HG03565 (cell line): ENCODE data around the gene TFDP1.
"Not testable (repeated sequence)": the region's sequence is repeated elsewhere in the genome, so short reads cannot be mapped to it uniquely, and the experiment has no call there.

Source experiments
- ATAC-seq: cut with Tn5 transposase; IDR thresholded peaks from one replicate; pipeline ENCODE4 v1.9.1; 2021; ENCODE audit warnings: mild to moderate bottlenecking, moderate library complexity; ENCODE audit not compliant: unreplicated experiment

TFDP1 gene

DNA sequence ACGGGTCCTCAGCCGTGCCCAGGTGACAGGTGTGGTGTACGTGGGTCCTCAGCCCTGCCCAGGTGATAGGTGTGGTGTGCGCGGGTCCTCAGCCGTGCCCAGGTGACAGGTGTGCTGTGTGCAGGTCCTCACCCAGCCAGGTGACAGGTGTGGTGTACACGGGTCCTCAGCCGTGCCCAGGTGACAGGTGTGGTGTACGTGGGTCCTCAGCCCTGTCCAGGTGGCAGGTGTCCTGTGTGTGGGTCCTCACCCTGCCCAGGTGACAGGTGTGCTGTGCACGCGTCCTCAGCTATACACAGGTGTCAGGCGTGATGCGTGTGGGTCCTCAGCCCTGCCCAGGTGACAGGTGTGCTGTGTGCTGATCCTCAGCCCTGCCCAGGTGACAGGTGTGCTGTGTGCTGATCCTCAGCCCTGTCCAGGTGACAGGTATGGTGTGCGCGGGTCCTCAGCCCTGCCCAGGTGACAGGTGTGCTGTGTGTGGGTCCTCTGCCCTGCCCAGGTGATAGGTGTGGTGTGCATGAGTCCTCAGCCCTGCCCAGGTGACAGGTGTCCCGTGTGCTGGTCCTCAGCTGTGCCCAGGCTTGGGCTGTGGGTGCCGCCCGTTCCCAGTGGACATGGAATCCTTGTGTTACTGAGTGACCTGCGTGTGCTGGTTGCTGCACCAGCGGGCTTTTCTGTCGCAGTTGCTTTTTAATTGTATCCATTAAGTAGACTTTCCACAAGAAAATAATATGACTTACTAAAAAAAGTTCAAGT lies 9.7 kb downstream of the TFDP1 start:
- ATAC-seq: not testable (repeated sequence)

DNA sequence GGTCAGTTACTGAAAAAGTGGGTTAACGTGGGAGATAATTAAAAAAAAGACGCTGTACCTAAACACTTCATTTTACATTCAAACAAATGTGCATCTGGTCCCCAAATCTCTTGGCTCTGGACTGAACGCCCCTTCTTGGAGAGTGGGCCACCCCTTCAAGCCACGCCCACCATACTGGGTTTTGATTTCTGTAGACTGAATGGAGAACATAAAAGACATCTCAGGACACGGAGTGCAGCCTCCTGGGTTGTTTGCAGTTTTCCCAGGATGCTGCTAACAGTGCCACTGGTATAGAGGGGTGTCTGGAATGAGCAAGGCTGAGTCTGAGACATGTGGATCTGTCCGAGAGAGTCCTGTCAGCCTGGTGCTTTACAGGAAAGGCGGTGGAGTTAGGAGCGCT lies 10.6 kb downstream of the TFDP1 start:
- ATAC-seq: no peak

DNA sequence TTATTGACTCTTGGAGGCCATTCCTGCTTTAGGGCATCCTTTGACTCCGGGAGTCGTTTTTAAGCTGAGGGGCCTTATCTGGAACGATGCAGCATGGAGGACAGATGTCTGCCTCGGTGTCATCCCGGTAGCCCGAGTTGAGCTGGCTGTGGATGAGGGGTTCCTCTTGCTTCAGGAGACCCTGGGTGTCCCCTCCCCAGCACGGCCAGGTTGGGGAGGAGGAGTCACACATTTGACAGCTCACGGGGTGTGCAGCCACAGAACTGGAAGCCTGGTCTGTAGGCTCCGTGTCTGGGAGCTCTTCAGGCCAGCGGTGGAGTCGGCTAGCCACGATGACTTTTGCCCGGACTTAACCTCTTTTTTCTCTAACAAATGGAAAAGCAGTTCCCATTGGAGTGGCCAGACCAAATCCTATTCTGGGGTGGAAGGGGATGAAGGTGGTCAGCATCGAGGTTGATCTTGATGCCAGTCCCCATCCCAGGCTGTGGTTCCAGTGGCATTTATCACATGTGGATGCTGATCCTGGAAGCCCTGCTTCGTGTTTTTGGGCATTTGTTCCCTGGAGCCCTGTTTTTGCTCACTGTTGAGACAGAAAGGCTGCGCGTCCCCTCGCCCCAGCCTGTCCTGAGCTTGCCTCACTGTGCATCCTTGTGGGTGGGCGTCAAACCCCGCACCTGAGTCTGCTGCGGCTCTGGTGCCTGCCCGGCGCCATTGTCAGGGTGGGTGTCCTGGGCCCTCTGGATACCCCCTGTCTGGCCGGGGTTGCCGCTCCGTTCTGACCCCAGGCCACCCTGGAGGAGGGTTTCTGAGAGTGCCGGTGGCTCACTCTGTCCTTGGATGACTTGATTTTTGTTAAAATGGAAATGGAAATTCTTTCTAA lies 12.0 kb downstream of the TFDP1 start:
- no peak for ATAC-seq

DNA sequence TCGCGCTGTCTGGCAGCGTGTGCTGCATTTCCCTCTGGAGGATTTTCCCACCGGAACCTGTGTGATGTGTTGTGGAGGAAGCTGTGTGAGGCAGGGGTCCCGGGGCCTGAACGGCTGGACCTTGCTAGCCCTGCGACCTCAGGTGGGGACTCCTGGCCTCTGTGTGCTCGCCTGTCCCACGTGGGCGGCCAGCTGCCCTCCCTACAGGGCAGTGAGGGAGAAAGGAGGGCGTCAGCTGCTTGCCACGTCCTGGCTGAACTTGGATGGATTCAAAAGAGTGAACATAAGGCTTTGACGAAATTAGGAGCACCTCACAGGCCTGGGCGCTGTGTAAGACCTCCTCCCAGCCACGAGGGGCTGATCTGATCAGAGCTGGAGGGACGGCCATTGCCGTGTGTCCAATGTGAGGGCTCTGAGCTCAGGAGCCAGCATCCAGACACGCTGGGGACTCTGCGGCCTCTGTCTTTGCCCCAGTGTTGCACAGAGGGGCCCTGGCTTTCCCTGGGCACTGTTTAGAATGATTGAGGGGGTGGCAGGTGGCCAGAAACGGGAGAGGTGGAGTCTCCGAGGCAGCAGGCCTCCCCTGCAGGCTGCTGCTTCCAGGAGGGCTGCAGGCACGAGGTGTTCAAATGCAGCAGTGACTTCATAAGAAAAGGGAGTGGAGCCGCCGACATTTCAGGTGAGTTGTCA lies 13.0 kb downstream of the TFDP1 start:
- ATAC-seq: no peak

DNA sequence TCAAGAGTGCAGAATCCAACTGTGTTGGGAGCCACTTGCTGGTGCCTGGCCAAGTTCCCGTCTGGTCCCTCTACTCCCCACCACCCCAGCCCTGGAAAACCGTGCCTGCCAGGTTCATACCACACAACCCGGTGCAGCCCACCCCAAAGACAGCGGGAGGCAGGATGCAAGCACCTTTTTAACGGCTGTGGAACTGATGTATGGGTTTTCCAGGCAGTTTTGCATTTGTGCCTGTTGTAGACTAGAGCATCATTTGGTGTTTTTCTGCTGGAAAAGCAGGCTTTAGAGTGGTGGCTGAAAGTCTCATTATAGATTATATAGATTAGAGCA lies 13.5 kb downstream of the TFDP1 start:
- ATAC-seq: no peak

DNA sequence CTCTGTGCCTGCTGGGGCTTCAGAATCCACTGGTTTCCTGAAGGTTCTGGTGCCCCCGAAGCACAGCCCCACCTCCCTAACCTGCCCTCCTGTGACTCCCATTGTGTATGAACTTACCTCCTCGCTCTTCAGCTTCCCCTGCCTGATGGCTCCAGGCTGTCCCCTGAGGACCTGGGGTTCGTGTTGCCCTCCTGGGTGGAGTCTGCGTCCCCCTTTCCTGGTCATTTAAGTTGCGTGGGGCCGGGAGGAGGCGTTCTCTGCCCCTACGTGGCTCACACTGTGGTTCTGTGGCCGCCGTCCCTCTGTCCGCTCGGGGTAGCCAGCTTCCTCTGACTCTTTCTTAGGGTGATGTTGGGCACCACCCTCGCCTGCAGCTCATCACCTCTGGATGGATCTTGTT lies 13.9 kb downstream of the TFDP1 start:
- ATAC-seq: no peak

DNA sequence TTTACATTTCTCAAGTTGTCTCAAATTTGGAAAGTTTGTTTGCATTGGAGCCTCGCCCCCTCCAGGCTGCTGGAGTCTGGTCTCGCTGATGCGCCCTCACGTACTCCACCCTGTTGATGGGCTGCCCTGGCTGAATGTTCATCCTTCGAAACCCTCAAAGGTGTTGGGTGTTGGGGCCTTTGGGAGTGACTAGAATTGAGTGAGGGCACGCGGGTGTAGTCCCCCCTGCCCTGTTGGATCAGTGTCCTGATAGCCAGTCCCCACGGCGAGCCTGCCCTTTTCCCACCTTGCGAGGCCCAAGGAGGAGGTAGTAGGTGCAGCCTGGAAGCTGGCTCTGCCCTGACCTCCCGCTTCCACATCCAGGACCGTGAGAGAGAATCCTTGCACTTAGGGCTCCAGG lies 14.8 kb downstream of the TFDP1 start:
- ATAC-seq: no peak

DNA sequence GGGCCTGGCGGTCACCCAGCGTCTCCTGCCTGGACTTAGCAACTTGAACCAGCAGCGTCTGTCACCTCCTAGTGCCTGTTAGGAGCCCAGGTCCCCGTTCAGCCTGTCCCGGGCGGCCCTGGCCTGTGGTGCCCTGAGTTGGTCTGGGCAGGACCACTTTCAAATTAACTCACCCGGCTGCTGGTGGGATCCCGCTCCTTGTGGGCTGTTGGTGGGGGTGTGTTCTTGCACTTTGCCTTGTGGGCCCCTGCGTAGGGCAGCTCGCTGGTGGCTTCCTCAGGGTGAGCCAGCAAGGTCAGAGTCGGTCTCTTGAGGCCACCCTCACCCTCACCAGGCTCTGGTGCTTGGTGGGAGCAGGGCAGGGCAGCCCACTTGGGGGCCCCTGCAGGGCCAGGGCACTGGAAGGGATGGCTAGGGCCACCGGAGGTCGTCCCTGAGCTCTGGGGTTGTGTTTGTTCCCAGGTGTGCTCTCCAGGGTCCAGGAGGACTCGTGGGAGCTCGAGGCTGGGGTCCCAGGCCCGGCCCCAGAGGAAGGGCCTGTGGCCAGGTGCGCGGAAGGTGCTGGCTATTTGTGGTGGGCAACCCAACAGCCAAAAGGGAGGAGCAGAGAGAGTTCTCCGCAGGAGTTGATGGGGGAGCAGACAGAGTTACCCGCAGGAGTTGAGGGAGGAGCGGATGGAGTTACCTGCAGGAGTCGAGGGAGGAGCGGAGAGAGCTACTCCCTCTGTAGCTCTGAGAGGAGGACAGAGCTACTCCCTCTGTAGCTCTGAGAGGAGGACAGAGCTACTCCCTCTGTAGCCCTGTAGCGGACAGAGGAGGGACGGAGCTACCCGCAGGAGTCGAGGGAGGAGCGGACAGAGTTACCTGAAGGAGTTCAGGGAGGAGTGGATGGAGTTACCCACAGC lies 16.9 kb downstream of the TFDP1 start:
- ATAC-seq: no peak

DNA sequence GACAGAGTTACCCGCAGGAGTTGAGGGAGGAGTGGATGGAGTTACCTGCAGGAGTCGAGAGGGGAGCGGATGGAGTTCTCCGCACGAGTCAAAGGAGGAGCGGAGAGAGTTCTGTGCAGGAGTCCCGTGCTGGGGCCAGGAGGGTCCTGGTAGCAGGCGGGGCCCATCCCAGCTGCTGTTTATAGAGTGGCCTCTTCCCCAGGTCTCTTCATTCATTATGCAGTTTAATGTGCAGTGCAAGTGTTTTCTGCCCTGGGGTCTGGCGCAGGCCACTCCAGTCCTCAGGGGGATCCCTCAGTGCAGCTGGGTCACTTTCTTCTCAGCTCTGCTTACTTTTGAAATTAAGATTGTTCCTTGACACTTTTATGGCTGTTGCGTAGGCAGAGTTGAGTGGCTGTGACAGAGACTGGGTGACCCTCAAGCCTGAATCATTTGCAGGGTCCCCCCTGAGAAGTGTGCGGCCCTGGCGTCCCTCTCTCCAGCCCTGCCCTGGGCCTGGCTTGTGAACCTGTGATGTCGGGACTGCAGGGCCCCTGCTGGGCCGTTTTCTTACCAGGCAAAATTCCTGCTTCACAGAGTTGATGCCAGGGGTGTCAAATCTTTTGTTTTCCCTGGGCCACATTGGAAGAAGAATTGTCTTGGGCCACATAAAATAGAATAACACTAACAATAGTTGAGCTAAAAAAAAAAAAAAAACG lies 17.9 kb downstream of the TFDP1 start:
- no peak for ATAC-seq

DNA sequence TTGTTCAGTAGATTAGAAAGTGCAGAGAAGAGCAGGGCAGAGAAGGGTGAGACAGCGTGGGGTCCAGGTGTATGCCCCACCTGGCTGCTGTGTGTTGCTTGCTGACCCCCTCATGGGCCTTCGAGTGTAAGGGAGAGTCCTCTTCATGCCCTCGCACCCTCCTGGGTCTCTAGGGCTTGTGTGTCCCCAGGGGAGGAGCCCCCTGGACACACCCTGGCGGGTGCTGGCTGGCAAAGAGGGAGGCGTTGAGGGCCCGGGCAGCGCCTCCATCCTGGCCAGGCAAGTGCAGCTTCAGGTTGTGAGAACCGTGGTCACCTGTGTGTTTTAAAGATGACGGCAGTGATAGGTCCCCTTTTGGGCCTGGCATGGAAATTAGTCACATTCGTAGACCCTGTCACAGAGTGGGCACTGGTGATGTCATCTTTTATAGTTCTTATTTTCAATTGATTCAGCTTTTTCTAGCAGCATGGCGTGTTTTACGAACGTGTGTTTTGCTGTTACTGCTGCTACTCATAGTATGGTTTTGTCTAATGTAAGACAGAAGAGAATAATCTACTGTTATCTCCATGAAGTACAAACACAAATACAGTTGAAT lies 18.7 kb downstream of the TFDP1 start:
- no peak for ATAC-seq

DNA sequence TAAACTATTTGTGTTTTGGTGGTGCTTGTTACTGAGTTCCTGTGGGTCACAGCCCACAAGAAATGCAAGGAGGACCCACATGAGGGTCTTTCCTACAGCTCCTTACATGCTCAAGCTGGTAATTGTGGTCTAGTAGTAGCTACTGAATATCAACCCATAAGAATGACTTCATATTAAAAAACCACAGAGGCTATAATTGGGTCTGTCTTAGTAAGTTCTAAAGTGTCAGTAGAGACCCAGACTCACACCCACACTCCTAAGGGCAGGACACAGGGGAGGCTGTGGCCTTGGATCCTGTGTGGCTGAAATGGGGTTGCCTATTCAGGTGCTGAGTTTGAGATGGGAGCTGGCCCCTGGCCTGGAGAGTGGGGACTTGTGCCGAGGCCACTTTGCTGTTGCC lies 19.6 kb downstream of the TFDP1 start:
- ATAC-seq: peak; percentile 79

DNA sequence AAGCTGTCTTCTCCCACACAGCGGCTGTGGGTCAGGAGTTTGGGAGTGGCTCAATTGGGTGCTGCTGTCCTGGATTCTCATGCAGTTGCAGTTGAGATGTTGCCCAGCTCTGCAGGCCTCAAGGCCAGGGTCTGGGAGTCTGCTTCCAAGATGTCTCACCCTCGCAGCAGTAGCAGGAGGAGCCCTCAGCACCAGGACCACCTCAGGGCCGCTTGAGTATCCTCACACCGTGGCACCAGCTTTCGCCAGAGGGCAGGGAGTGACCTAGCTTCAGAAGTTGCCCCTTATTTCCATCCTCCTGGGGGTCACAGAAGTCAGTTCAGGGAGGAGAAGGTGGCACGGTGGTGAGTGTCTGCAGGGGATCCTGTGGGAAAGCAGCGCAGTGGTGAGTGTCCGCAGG lies 20.9 kb downstream of the TFDP1 start:
- ATAC-seq: no peak

DNA sequence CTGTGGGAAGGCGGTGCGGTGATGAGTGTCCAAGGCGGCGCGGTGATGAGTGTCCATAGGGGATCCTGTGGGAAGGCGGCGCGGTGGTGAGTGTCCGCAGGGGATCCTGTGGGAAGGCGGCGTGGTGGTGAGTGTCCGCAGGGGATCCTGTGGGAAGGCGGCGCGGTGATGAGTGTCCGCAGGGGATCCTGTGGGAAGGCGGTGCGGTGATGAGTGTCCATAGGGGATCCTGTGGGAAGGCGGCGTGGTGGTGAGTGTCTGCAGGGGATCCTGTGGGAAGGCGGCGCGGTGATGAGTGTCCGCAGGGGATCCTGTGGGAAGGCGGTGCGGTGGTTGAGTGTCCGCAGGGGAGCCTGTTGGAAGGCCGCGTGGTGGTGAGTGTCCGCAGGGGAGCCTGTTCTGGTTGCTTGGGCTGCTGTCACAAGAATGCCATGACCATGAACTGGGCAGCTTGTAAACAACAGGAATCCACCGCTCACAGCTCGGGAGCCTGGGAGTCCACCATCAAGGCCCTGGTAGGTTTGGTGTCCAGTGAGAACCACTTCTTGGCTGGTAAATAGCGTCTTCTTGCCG lies 21.4 kb downstream of the TFDP1 start:
- no peak for ATAC-seq

DNA sequence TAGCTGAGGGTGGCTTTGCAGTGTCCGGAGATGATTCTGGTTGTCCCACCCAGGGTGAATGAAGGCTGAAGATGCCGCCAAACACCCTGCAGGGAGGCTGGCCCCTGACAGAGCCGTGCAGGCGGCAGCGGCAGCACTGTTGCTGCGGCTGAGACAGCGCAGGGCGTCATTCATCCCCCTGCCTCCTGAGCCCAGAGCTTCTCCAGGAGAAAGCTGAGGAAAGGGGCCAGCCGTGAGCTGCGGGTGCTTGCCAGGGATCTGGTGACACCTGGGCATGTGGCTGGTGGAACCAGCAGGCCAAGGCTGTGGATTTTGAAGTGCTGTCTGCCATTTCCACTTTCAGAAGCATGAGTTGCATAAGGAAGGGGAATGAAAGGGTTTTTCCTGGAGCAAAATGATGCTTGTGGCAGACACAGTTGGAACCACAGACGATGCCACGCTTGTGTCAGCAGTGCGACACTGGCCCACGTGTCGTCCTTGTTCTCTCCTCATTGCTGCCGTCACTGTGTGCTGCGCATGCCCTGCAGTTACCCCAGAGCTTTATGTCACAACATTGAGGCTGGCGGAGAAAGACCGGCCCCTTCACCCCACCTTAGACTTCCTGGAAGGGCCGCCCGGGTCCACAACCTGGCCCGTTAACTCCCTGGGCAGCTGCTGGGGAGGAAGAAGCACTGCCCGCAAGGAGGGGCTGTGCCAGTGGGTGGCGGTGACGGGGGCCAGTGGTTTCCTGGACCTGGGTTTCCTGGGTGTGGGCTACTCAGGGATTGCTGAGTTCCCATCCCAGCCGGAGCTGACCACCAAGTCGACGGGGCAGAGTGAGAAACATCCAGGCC lies 22.7 kb downstream of the TFDP1 start:
- ATAC-seq: no peak

DNA sequence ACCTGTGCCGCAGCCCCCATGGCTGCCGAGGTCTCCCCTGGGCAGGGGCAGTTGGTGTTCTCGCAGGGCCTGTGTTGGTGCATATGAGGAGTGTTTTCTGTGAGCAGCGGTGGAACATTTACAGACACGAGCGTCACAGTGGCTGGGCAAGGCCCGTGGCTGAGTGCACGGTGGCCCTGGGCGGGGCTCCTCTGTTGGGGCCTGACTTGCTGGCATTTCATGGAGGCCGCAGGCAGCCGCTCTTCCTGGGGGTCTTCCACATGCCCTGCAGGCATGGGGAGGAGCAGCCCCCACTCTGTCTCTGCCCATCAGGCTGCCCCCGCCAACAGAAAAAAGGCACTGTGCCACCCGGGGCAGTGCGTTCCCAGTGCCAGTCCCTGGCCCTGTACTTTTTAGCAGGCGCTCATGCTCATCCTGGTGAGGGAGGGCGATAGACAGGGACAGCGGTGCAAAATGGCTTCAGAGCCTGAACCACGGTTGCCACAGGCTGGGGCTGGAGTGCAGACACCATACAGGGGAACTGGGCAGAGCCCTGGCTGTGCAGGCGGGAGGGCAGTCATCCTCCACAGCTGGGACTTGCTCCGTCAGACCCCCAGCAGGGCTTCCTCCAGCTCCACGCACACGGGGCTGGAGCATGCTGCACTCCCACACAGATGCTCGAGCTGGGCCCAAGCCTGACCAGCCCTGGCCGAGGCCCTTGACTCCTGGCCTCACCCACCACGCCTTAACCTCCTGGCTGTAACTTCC lies 23.5 kb downstream of the TFDP1 start:
- no peak for ATAC-seq

DNA sequence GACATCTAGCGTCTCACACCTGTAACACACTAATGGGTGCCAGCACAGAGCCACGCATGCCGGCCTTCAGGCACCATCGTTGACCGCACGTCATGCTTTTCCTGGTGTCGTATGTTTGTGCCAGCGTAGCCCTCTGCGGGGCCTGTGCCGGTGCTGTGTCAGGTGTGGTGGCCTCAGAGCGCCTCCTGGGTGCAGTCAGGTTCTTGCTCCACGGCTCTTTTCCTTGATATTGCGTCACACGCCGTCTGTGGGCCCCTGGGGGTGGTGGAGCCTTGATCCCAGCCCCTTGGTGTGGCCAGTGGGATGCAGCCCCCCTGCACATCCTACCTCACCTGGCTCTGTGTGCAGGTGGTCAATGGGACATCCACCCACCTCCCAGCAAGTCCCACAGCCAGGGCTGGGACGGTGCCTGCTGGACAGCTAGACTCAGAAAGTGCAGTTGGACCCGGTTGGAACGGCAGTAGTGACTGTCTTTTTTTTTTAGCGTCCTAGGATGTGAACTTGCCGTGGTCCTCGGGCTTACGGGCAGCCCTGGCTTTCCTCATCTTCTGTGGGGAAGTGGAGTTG lies 24.5 kb downstream of the TFDP1 start:
- ATAC-seq: no peak

DNA sequence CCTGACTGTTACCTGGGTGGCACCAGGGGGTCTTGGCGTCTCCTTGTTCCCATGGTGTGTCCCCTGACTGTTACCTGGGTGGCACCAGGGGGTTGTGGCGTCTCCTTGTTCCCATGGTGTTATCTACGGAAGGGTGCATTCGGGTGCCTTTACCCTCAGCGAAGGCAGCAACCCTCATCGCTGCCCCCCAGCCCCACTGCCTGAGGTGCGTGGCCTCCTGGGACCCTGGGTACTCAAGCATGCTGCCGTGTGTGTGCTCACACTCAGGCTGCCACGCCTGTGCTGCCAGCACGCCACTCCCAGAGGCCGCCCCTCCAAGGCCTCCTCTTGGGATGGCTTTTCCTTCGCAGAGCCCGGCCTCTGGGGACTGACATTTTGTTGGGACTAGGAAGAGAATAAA lies 25.1 kb downstream of the TFDP1 start:
- ATAC-seq: no peak

DNA sequence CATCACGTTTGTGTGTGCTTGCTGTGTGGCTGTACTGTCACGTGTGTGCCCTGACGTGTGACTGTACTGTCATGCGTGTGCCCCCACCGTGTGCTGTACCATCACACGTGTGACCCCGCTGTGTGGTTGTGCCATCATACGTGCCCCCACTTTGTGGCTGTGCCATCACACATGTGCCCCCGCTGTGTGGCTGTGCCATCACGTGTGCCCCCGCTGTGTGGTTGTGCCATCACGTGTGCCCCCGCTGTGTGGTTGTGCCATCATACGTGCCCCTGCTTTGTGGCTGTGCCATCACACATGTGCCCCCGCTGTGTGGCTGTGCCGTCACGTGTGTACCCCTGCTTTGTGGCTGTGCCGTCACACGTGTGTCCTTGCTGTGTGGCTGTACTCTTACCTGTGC lies 25.7 kb downstream of the TFDP1 start:
- ATAC-seq: no peak
